Glomerular visceral epithelial cell (primary cell): ENCODE measurements around the gene RELL1.
A peak's percentile ranks its signal among the peaks of the same experiment; 100 is the strongest.

Source experiments
- DNase-seq: peaks from one replicate; pipeline ENCODE4 v3.0.0-alpha.2; 2016; ENCODE audit errors: extremely low spot score

Gene RELL1

DNA sequence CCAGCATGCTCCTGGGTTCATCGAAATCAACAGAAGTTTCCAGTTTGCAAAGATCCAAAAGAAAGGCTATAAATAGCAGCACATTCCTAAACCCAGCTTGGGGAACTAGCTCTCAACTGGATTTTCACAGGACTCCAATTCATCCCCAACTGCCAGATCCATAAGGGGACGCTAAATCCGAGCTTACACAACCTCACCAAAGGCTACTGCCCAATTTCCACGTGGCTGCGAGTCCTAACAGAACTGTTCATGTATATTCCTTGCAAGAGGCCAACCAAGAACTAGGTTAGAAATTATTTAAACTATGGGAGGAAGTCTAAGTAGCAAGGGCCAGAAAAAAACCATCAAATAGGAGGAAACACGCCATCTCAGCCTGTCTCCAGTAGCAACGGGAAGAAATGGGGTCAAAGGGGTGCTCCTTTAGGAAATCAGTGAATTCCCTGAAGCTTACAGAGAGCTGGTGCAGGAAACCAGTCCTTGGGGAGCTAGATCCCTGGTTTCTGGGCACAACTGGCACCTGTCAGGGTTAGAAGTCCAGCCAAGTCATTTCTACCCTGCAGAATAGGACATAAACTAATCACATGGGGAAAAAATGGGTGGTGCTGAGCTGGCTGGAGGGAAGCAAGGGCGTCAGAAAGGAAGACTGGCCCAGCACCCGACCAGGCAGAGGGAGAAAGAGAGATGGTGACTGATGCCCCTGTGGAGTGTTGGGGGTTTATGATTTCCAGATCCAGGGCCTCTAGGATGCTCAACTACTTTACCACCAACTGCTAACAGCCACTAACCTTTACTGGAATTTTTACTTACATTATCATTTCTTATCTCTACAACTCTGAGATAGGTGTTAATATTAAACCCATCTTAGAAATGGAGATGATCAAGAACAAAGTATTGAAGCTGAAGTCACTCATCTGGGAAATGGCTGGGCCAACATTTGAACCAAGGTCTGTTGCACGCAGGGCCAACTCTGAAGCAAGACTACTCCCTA is 20.5 kb downstream of the RELL1 start:
- DNase-seq, result no peak

DNA sequence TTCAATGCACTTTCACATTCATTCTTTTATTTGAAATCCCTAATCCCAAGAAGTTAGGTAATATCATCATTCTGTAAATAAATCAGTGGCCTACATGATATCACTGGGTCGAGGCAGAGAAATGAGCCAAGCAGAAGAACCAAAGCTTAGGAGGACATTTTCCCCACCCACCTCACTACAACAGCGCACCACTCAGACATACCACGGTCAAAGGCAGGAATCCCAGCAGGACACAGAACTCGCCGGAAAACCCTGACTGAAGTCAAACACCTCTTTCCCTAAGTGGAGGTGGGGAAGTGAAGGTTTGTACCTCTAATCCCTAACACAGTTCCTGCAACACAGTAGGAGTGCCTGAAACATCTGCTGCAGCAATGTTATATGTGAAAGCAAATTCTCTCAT is 21.5 kb downstream of the RELL1 start:
- DNase-seq, result no peak

DNA sequence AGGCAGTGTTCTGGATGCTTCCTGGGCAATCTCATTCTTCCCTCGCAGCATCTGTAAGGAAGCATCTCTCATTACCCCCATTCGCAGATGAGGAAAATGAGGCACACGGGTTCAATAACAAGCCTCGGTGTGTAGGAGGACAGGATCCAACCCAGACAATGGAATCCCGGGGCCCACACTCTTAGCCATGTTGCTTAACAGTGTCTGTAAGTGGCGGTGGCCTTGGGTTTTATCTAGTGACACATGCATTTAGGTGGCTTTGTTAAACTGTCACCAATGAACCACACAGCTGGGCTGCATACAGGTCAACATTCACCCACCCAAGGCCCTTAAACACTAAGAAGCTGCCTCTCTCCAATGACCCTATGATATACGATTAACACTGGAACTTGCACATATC is 22.6 kb downstream of the RELL1 start:
- DNase-seq, result no peak

DNA sequence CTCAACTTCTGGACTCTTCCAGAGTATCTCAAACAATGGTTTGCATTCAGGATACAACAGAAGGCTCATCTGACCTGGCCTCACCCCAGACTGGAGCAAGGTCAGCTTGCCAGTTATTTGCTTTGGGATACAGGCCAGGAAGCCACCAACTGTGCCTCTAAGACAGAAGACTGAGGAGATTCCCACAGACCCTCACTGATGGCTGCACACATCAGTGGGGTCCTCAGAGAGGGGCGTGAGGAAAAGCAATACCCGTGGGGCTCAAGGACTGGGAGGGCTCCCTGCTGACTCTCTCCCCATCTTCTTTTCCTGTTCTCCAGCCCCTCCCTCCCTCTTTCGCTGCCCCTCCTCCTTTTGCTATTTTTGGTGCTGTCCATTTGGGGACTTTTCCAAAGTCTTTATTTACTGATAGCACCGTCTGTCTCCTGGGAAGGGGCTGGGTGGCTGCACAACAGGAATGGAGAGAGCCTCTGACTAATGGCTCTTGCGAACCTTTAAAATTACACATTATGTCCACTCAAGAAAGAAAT is 23.2 kb downstream of the RELL1 start:
- peak; percentile 87 for DNase-seq

DNA sequence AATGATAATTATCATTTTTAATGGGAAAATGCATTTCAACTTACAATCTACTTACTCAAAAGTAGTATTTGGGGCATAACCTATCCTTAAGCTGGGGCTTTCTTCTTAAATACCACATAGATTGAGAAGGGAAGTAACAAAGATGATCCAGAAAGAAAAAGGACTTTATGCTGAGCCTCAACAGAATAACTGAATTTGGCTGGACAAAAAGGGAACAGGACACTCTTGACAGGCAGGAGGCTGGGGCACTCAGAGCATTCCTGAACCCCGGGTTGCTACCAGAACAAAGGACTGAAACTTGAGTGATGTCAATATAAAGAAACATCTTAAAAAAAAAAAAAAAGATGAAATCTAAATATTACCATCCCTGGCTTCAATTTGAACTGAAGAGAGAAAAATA is 23.9 kb downstream of the RELL1 start:
- no peak for DNase-seq

DNA sequence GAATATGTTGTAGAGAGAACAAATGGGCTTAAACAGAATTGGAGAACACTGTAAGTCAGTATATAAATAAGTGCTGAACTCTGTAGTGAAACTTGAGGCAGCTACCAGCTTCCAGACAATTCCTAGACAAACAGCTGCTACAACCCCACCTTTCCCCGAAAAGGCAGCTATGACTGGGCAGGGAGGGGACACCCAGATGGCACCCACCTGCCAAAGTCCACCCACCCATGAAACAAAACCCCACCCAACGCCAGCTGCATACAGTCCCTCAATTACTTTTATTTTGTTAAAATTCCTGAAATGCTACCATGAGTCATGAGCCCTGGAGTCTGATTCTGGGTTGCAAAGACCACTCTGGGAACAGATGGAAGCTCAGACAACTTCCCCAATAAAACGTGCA is 24.4 kb downstream of the RELL1 start:
- DNase-seq, result peak; percentile 84

DNA sequence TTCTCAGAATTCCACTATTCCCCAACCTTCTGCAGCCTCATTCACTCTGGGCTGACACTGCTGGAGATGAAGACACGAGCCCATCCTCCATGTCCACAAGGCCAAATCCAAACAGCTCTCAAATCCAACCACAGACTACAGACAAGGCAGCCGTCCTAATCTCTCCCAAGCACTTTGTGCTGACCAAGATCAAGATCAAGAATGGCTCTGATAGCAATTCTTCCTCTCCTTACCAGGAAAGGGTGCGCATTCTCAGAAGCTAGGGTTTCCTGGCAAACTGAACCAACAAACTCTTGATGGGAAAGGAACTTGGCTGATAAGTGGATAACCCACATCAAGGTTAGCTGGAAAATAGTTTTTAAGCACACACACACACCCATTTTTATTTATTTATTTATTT is 26.5 kb downstream of the RELL1 start:
- no peak for DNase-seq

DNA sequence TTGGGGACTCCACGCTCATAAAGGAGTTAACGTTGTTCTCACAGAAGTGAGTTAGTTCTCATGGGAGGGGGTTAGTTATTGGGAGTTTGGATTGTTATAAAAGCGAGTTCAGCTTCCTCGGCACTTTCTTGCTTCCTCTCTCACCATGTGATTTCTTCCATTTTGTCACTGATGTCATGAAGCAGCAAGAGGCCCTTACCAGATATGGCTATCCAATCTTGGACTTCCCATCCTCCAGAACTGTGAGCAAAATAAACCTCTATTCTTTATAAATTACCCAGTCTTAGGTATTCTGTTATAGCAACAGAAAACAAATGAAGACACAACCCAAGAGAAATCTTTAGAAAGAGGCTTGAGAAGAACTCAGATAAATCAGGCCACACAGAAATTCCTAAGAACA is 29.5 kb downstream of the RELL1 start:
- DNase-seq, result no peak

DNA sequence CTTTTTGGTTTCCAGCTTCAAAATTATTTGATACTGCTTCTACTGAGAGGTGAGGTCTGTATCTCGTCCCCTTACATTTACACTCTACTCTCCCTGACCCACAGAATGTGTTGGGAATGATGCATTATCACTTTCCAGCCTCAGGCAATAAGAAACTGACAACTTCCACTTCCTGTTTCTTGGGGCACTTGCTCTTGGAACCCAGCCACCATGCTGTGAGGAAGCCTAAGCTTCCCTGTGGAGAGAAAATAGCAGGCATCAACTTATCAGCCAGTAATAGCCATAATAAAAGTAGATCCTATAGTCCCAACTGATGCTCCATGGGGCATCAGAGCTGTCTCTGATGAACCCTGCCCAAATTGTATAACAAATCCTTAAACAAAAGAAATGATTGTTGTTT is 32.6 kb downstream of the RELL1 start:
- DNase-seq, result no peak

DNA sequence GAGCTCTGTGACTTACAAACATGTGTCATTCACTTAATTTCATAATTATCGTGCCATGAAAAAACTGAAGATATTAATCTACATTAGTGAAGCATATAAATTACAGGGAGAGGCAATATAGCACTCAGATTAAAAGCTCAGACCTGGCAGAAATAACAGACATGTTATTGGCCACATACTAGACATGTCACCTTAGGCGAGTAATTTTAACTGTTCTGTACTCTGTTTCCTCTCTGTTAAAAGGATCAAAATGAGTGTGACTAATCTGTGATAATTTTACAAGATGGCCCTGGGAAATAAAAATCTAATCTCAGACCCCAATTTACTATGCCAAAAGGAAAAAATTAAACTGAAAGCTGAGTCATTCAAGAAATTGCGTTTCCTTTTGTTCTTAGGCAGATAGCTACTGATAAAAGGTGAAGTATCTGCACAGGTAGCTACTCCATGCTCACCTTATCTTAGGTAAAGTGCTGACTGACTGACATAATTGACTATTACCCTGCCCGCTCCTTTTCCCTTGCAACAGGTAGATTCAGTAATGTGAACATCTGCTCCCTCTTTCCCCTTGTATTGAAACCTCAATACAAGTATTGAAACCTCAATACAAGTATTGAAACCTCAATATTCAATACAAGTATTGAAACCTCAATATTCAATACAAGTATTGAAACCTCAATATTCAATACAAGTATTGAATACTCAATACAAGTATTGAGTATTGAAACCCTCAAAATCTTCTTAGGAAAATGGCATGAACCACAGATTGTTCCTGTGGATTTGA is 33.2 kb downstream of the RELL1 start:
- DNase-seq, result no peak

DNA sequence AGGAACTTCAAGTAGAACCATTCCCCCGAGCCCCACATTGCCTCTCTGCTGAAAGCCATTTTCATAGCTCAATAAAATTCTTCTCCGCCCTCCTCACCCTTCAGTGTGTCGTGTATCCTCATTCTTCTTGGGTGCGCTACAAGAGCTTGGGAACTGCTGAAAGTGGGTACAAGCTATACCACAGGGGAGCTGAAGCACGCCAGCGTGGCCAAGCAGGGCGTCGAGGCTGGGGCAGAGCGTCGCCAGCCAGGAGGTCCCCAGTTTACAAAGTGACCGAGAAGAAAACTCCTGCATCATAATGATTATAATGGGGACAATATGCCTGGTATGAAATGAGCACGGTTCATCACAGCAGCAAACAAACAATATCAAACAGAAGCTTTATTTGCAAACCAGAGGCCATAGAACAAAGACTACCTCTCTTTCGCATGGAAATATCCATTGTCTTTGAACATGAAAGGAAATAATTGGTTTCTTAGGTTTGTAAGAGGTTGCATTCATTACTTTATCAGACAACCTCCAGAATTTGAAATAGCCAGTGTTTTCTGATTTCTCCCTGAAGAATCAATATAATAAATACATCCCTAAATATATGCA is 34.3 kb downstream of the RELL1 start:
- DNase-seq, result no peak

DNA sequence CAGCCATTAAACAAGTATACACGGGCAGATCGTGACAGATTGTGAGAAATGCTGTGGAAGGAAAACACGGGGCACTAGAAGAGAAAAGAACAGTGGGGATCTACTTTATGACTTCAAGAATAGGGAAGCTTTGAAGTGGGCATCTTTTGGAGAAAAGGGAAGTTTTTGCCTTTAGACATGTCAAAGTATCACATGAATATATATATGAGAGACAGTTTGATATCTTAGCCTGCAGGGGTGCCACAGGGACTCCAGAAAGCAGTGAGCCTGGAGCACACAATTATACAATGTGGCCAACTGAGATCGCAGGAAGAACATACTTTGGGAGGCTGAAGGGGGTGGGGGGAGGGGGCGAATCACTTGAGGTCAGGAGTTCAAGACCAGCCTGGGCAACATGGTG is 35.7 kb downstream of the RELL1 start:
- no peak for DNase-seq

DNA sequence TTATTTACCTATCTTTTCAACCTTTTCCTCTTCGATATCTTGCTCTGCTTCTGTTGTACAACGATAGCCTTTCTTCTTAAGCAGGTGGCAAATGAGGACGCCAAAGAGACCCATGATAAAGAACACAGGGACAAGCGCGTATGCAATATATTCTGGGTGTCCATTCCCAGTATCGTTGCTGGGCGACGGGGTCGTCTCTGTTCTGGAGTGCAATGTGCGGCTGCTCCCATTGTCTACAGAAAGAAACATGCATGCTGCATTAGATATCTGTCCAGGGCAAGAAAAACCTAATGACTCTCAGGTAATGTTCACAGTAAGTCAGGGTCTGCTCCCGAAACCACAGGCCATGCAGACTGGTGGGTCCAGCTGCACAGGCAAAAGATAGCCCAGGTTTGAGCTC is 36.9 kb downstream of the RELL1 start:
- DNase-seq, result no peak

DNA sequence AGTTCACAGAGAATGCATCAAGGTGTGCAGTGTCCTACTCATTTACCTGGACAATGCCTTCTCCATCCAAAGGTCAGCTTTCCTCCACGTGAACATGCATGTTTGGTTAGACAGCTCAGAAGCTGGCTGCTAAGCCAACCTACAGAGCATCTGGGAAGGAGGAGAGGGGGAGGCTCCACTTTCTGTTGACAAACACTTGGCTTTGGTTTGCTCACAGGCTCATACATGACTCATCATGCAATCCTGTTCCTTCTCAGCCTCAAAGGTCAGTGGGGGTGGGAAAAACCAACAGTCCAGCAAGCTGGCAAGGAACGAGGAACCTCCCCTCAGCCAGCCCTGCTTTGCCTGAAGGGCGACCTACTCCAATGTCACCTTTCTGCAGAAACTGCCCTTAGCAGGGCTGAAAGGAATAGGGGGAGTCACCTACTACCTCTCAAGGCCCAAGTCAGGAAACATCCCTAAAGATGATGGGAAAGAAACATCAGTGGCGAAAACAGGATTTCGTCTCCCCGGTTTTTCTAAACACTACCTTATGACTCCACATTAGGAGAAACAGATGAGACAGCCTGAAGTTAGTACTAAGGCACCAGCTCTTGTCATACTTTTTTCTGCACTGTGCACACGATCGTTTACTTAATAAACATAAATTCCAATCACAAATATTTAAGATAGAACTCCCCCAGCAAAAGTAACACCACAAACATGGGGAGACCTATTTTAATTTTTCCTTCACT is 37.9 kb downstream of the RELL1 start:
- DNase-seq, result peak; percentile 77

DNA sequence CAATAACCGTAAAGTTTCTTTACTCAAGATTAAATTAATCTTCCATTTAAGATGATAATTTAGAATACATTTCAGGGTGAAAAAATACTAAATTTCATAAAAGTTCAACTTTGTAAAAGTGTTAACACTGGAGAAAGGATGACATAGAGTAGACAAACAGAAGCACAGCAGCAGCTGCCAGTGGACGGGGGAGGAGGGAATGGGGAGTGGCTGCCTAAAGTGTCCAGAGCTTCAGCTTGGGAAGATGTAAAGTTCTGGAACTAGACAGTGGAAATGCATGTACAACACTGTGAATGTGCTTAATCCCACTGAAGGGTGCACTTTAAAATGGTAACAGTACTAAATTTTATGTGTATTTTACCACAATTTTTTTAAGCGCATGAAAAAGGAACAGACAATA is 39.9 kb downstream of the RELL1 start:
- no peak for DNase-seq

DNA sequence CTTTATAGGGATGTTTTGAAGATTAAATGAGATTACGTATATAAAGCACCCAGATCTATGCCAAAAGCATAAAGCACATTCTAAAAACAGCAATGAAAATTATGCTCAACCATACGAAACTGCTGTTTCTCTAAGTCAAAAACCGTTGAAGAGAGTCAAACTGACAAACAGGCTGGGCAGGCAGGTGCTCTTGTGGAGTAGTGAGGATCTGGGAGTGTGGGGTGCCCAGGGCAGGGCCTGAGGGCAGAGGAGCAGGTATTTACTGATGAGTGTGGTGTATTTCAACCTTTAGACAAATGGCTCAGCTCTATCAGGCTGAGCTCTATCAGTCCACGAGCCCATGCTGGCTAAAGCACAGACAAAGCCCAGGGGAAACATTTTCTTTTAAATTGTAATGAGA is 40.4 kb downstream of the RELL1 start:
- no peak for DNase-seq

DNA sequence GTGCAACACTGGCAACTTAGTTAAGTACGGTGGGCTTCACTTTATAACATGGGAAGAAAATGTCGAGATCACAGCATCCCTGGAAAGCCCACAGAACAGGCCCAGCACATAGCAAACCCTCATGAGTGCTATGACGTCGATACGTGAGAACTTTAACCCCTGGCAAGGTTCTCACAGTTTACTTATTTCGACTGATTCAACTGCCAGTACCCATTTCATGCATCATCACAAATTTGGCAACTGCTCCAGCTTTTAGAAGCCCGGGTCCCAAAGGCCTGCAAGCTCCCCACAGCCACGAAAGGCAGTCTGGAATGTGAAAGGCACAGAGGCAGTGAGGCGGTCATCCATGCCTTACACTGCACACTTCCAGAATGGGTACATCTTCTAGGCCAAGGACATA is 41.2 kb downstream of the RELL1 start:
- DNase-seq, result no peak

DNA sequence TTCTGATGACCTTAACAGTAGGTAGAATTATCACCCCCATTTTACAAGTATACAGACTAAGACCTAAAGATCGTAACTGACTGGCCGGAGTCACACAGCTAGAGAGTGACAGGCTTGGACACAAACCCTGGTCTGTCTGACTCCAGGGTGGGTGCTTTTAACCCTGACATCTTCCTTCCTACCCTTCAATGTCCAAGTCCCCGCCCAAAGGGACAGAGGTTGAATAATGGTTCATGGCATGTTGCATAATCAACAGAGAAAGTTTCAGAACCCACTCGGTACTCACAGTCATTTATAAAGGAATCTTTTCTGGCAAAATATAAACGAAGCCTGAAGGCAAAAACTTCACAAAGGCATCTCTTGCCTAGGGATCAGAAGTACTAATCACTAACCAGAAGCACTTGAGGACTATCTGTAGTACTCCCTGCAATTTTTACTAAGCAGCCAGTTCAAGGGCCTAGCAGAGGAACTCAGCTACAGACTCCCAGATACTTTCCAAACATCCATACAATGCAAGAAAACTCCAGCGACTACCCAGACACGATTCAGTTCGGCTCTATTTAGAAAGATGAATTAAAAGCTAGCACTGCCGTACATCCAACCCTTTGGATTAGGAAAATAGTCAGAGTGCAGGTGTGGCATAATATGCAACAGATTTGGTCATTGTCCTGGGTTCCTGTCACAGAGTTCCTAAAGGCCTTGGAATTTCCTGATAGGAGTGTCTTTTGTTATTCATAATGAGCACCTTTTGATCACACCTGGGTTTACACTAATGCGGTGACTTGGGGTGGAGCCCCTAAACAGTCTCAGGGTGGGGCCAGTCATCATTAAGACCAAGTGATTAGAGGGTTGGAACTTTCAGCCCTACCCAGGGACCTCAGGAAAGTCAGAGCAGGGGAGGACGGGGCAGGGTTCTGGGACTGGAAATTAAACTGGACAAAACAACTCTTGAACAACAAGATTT is 44.0 kb downstream of the RELL1 start:
- no peak for DNase-seq

DNA sequence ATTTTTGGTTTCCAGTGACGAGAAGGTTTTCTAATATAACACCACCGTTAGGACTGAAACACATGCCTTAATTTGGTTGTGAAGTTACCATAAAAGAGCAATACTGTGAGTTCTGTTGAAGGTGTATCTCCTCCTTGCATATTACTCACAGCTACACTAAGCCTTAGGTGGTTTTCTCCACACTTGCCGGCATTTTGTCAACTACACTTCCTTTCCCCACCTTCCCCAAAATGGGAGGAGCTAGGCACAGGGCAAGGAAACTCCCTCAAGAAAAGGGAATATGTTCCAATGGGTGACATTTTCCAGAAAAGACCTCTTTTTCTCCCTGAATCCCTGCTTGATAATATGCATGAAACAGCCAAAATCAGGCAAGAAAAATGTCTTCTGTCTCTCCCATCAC is 44.8 kb downstream of the RELL1 start:
- DNase-seq, result no peak

DNA sequence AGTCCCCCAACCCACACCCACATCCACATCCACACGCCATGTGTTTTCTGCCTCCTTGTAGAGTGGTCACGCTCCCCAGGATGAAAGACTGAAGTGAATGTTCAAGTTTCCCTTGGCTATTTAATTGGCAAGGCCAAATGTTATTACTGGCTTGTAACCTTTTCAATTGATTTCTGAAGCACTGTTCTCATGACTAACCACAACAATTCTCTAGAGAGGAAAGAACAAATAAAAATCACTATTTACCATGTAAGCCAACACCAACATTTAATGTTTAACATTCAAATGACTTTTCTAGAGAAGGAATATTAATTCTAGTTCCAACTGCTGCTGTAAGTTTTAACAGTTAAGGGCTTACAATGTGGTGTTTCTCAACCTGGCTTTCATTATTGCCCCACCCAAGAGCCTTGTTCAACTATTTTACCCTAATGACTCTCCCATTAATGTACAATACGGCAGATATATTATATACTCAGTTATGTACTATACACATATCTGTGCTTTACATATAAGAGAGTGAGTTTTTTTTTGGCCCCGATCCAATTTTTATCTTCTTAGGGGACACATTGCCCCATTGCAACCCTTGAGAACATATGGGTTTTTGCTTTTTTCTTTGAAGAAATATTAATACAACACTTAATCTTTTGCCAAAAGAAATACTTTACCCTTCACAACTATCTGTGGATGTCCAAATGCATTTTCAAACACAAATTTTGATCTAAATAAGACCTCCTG is 46.5 kb downstream of the RELL1 start:
- no peak for DNase-seq
